Stimulated activated CD8-positive, alpha-beta memory T cell treated with anti-CD3 and anti-CD28 coated beads, Interleukin-2, amount 100 ng/mL, for 1 hour (primary cell): ENCODE results near the gene TMEM220.
"Not testable (repeated sequence)": the region's sequence is repeated elsewhere in the genome, so short reads cannot be mapped to it uniquely, and the experiment has no call there.

Experiments
- DNase-seq, 2 donors: peaks; one replicate each; pipeline ENCODE4 v3.0.0-alpha.2; 2020; ENCODE audit warnings: low read depth in 2 of 2

The TMEM220 gene

GRCh38 chr17:10754861-10755591 lies 25.2 kb upstream of the TMEM220 start:
- DNase-seq = no peak

GRCh38 chr17:10754109-10754508 lies 24.3 kb upstream of the TMEM220 start:
- DNase-seq = no peak

- DNase-seq = no peak
These were observed 22.9 kb upstream of the TMEM220 start for GRCh38 chr17:10752696-10753095.

GRCh38 chr17:10751563-10751962 lies 21.7 kb upstream of the TMEM220 start:
- DNase-seq = no peak

GRCh38 chr17:10750210-10750609 lies 20.4 kb upstream of the TMEM220 start:
- DNase-seq = no peak

GRCh38 chr17:10748531-10749181 lies 18.8 kb upstream of the TMEM220 start:
- DNase-seq = no peak

- no peak for DNase-seq
These were observed 15.4 kb upstream of the TMEM220 start for GRCh38 chr17:10745231-10745630.

GRCh38 chr17:10744501-10745000 lies 14.7 kb upstream of the TMEM220 start:
- DNase-seq = no peak

GRCh38 chr17:10743316-10744009 lies 13.6 kb upstream of the TMEM220 start:
- DNase-seq = no peak

- no peak for DNase-seq
These were observed 12.6 kb upstream of the TMEM220 start for GRCh38 chr17:10742431-10742830.

- no peak for DNase-seq
These were observed 11.8 kb upstream of the TMEM220 start for GRCh38 chr17:10741416-10742135.

- no peak for DNase-seq
These were observed 9.6 kb upstream of the TMEM220 start for GRCh38 chr17:10739386-10739785.

- DNase-seq = no peak
These were observed 8.9 kb upstream of the TMEM220 start for GRCh38 chr17:10738521-10739258.

- no peak for DNase-seq
These were observed 7.9 kb upstream of the TMEM220 start for GRCh38 chr17:10737736-10738135.

- DNase-seq = no peak
These were observed 7.4 kb upstream of the TMEM220 start for GRCh38 chr17:10737168-10737622.

GRCh38 chr17:10735821-10736220 lies 6.0 kb upstream of the TMEM220 start:
- no peak for DNase-seq

GRCh38 chr17:10735251-10735650 lies 5.4 kb upstream of the TMEM220 start:
- no peak for DNase-seq

- DNase-seq = no peak
These were observed 3.8 kb upstream of the TMEM220 start for GRCh38 chr17:10733666-10734065.

- not testable (repeated sequence) for DNase-seq
These were observed 2.3 kb upstream of the TMEM220 start for GRCh38 chr17:10732121-10732520.

GRCh38 chr17:10731408-10731879 lies 1.6 kb upstream of the TMEM220 start:
- no peak for DNase-seq

GRCh38 chr17:10730247-10730646 lies 424 bp upstream of the TMEM220 start:
- DNase-seq = not testable (repeated sequence)
